HepG2 (cell line): ENCODE results near the gene MBL2. TPM values are rescaled to one million over a fixed set of nuclear protein-coding genes. Genes with fewer than 3 reads are reported as not detected.
A peak's percentile ranks its signal among the peaks of the same experiment; 100 is the strongest.

Experiments used
- ARID5B ChIP-seq: IDR thresholded peaks from 2 replicates; pipeline ENCODE4 v1.4.0; 2020; ENCODE audit warnings: mild to moderate bottlenecking, missing genetic modification reagents
- HMG20A ChIP-seq: IDR thresholded peaks from 2 replicates; pipeline ENCODE4 v1.6.1; 2016; ENCODE audit warnings: borderline replicate concordance
- HNF4A ChIP-seq: sonication (generic); formaldehyde crosslinking; IDR thresholded peaks from 2 replicates; pipeline ENCODE4 v1.4.0; 2020; ENCODE audit warnings: missing genetic modification reagents
- HOXA7 ChIP-seq: sonication (generic); formaldehyde crosslinking; IDR thresholded peaks from 2 replicates; pipeline ENCODE4 v1.8.1; 2022; ENCODE audit warnings: mild to moderate bottlenecking, missing genetic modification reagents, moderate library complexity
- HOXD1 ChIP-seq: sonication (generic); formaldehyde crosslinking; IDR thresholded peaks from 2 replicates; pipeline ENCODE4 v1.5.0; 2020; ENCODE audit warnings: missing genetic modification reagents
- KAT7 ChIP-seq: IDR thresholded peaks from 2 replicates; pipeline ENCODE4 v1.6.1; 2018; ENCODE audit warnings: borderline replicate concordance, missing compliant biosample characterization
- LCORL ChIP-seq, 2 experiments: fragments of 450-650 bp in 1 of 2; sonication (generic) in 1 of 2; formaldehyde crosslinking in 1 of 2; IDR thresholded peaks; 2 replicates each; pipeline versions ENCODE4 v1.5.0 to v1.6.1; 2017 to 2020; ENCODE audit warnings: antibody characterized with exemption in 1 of 2, missing genetic modification reagents in 1 of 2
- MIER3 ChIP-seq: IDR thresholded peaks from 2 replicates; pipeline ENCODE4 v1.6.1; 2016; ENCODE audit warnings: missing compliant biosample characterization, borderline replicate concordance
- NCOA2 ChIP-seq: sonication (generic); formaldehyde crosslinking; IDR thresholded peaks from 2 replicates; pipeline ENCODE4 v1.8.0; 2022; ENCODE audit warnings: inconsistent platforms
- NFIC ChIP-seq: IDR thresholded peaks from 2 replicates; pipeline ENCODE4 v1.6.1; 2012; ENCODE audit warnings: mild to moderate bottlenecking, low read length, inconsistent platforms
- RBAK ChIP-seq: sonication (generic); formaldehyde crosslinking; IDR thresholded peaks from 2 replicates; pipeline ENCODE4 v1.5.1; 2020; ENCODE audit warnings: mild to moderate bottlenecking, missing genetic modification reagents
- SIN3B ChIP-seq: fragments of 150-350 bp; IDR thresholded peaks from 2 replicates; pipeline ENCODE4 v1.6.1; 2014; ENCODE audit warnings: low read length
- SMYD3 ChIP-seq: sonication (generic); formaldehyde crosslinking; IDR thresholded peaks from 2 replicates; pipeline ENCODE4 v1.8.1; 2023; ENCODE audit warnings: mild to moderate bottlenecking, missing genetic modification reagents
- SOX13 ChIP-seq, 3 experiments: fragments of 450-650 bp in 1 of 3; sonication (generic) in 1 of 3; formaldehyde crosslinking in 1 of 3; IDR thresholded peaks in 2 of 3; conservative IDR thresholded peaks in 1 of 3; 2 replicates each; pipeline versions ENCODE4 v1.5.0 to v1.6.1; 2016 to 2020; ENCODE audit warnings: antibody characterized with exemption in 1 of 3, mild to moderate bottlenecking in 1 of 3, missing compliant biosample characterization in 1 of 3, missing genetic modification reagents in 1 of 3, moderate library complexity in 1 of 3
- TFE3 ChIP-seq: IDR thresholded peaks from 2 replicates; pipeline ENCODE4 v1.6.1; 2016
- ZNF784 ChIP-seq: sonication (generic); formaldehyde crosslinking; IDR thresholded peaks from 2 replicates; pipeline ENCODE4 v1.5.1; 2020; ENCODE audit warnings: missing genetic modification reagents, mild to moderate bottlenecking, borderline replicate concordance
- polyA plus RNA-seq, 8 experiments: library from polyadenylated mRNA; depleted of rRNA in 3 of 8; stranded (reverse) in 7 of 8; unstranded in 1 of 8; fragments of >200 nt; fragmentation: Illumina TruSeq in 4 of 8; extraction: Trizol in 4 of 8; gene quantifications; 2 replicates each; pipeline versions ENCODE4 v1.2.1 to v1.2.3, GENCODE V29; 2011 to 2016; ENCODE audit warnings: low read depth in 4 of 8, missing spikeins in 1 of 8, mixed read lengths in 1 of 8; ENCODE audit not compliant: insufficient read depth in 1 of 8
- total RNA-seq, 5 experiments: library from RNA; depleted of rRNA; stranded (reverse); fragments of >200 nt; fragmentation: Illumina TruSeq; extraction: Trizol; gene quantifications; 2 replicates each; pipeline ENCODE4 v1.2.3, GENCODE V29; 2016; ENCODE audit warnings: low read depth in 1 of 5
- TF ChIP-seq, protein P1 (sequence below): sonication (generic); formaldehyde crosslinking; conservative IDR thresholded peaks from 2 replicates; pipeline ENCODE4 v1.4.0; 2020; ENCODE audit warnings: mild to moderate bottlenecking, missing genetic modification reagents, moderate library complexity
- TF ChIP-seq, protein P2 (sequence below): sonication (generic); formaldehyde crosslinking; IDR thresholded peaks from 2 replicates; pipeline ENCODE4 v1.5.1; 2020; ENCODE audit warnings: mild to moderate bottlenecking, moderate library complexity, missing genetic modification reagents

MBL2 gene
- total and polyA plus RNA-seq, 2 of the 13 experiments (the other 11 are each of a cell fraction or from before 2014, with no cell fraction given): 9.6 to 16.2 TPM

DNA sequence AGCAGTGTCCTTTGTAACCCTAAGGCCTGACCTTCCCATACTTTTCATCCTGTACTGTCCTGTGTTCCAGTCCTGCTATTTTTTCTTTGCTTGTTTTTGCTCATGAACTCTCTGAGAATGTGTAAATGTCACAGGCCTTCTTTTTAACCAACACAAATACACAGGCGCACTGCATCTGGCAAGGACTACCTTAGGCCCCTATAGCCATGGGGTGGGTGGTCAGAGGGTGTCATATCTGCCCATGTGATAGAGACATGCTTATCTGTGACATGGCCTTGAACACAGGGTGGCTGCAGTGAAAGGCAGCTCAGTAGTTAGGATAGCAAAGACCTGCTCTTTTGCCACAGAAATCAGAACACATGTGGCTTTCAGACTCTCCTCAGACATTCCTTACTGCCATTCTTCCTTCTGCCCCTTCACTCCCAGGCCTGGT, 3.9 kb upstream of the MBL2 start (continued):
- peak; percentile 84 for TF ChIP-seq ARID5B (CRISPR knock-in tag)
- no peak for TF ChIP-seq HOXA7 (CRISPR knock-in tag)
- peak; percentile 66; the same call in 1 of the 2 replicates for TF ChIP-seq TFE3 (CRISPR knock-in tag)
- TF ChIP-seq, protein P1, sequence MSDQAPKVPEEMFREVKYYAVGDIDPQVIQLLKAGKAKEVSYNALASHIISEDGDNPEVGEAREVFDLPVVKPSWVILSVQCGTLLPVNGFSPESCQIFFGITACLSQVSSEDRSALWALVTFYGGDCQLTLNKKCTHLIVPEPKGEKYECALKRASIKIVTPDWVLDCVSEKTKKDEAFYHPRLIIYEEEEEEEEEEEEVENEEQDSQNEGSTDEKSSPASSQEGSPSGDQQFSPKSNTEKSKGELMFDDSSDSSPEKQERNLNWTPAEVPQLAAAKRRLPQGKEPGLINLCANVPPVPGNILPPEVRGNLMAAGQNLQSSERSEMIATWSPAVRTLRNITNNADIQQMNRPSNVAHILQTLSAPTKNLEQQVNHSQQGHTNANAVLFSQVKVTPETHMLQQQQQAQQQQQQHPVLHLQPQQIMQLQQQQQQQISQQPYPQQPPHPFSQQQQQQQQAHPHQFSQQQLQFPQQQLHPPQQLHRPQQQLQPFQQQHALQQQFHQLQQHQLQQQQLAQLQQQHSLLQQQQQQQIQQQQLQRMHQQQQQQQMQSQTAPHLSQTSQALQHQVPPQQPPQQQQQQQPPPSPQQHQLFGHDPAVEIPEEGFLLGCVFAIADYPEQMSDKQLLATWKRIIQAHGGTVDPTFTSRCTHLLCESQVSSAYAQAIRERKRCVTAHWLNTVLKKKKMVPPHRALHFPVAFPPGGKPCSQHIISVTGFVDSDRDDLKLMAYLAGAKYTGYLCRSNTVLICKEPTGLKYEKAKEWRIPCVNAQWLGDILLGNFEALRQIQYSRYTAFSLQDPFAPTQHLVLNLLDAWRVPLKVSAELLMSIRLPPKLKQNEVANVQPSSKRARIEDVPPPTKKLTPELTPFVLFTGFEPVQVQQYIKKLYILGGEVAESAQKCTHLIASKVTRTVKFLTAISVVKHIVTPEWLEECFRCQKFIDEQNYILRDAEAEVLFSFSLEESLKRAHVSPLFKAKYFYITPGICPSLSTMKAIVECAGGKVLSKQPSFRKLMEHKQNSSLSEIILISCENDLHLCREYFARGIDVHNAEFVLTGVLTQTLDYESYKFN (CRISPR knock-in tag): peak; percentile 77
- TF ChIP-seq ZNF784 (CRISPR knock-in tag): peak; percentile 48; the same call in 1 of the 2 replicates
- 0 out of 2 replicates have a peak, but pooled peaks have one; percentile 56 for TF ChIP-seq KAT7 (CRISPR knock-in tag)
- TF ChIP-seq SIN3B: no peak
- TF ChIP-seq, protein P2, sequence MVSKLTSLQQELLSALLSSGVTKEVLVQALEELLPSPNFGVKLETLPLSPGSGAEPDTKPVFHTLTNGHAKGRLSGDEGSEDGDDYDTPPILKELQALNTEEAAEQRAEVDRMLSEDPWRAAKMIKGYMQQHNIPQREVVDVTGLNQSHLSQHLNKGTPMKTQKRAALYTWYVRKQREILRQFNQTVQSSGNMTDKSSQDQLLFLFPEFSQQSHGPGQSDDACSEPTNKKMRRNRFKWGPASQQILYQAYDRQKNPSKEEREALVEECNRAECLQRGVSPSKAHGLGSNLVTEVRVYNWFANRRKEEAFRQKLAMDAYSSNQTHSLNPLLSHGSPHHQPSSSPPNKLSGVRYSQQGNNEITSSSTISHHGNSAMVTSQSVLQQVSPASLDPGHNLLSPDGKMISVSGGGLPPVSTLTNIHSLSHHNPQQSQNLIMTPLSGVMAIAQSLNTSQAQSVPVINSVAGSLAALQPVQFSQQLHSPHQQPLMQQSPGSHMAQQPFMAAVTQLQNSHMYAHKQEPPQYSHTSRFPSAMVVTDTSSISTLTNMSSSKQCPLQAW (CRISPR knock-in tag): peak; percentile 80; the same call in 1 of the 2 replicates
- no peak for TF ChIP-seq HOXD1 (CRISPR knock-in tag)
- TF ChIP-seq RBAK (CRISPR knock-in tag): no peak
- no peak for TF ChIP-seq LCORL (IDR thresholded peaks at IDR 0.05)
- TF ChIP-seq LCORL (CRISPR knock-in tag; IDR thresholded peaks at IDR 0.05): 0 out of 2 replicates have a peak, but pooled peaks have one; percentile 48
- peak; percentile 86 for TF ChIP-seq NCOA2 (CRISPR knock-in tag)
- TF ChIP-seq SOX13 (IDR thresholded peaks at IDR 0.05): no peak
- TF ChIP-seq SOX13 (CRISPR knock-in tag; conservative IDR thresholded peaks at IDR 0.05 in 1 of 2, IDR thresholded peaks at IDR 0.05 in 1 of 2): peak in 1 of 2 experiments; percentile 63; a peak in 2 of 4 replicates
- peak; percentile 76; the same call in 1 of the 2 replicates for TF ChIP-seq HMG20A (CRISPR knock-in tag)
- peak; percentile 59 for TF ChIP-seq HNF4A (CRISPR knock-in tag)
- TF ChIP-seq NFIC: 0 out of 2 replicates have a peak, but pooled peaks have one; percentile 56
- peak; percentile 77; the same call in 1 of the 2 replicates for TF ChIP-seq MIER3 (CRISPR knock-in tag)
- peak; percentile 40; the same call in 1 of the 2 replicates for TF ChIP-seq SMYD3
